ENCODE measurements around the gene CD82.
"Not testable (repeated sequence)": the region's sequence is repeated elsewhere in the genome, so short reads cannot be mapped to it uniquely, and the experiment has no call there.

The CD82 gene

DNA sequence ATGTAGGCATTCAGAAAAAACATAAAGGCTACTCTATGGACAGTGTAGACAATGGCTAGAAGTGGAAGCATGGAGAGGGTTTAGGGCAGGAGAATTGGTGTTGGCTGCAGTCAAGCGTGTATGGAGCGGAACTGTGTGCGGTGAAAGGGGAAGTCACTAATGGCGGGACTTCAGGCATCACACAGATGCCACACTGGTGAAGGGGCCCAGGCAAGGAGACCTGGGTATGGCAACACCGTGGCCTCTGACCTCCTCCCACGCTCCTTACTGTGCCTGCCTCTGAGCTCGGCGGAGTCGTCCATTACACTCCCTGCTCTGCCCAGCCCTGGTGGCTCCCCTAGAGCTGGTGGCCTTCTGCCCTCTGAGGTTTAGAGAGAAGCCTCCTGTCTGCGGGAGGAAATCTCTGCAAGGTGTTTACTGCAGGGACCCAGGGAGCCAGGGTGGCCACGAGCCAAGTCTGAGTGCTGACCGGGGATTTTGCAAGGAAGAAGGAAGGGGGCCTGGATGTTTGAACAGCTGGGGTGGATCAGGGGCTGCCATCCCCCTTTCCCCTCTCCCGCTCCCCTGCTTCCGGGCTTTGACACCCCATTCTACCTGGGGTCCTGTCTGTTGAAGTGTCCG, 86.2 kb downstream of the CD82 start:
- Histone ChIP-seq H3K9me3 (peaks cover 10% of the 10 kb centered on the region), H3K9ac (no peak overlapping the region), H4K20me1 (no peaks in the 10 kb centered on the region), H3K4me1 (peaks cover 14% of the 10 kb centered on the region), H3K27me3 (no peaks in the 10 kb centered on the region), H3K27ac (peak overlapping the region; percentile 53; the same call in 1 of the 2 replicates), H3K4me3 (no peak overlapping the region), H3K4me2 (peak overlapping the region; percentile 72), H3K36me3 (no peaks in the 10 kb centered on the region)
- TF ChIP-seq Cebpa-rat (IDR thresholded peaks at IDR 0.05), result no peak

DNA sequence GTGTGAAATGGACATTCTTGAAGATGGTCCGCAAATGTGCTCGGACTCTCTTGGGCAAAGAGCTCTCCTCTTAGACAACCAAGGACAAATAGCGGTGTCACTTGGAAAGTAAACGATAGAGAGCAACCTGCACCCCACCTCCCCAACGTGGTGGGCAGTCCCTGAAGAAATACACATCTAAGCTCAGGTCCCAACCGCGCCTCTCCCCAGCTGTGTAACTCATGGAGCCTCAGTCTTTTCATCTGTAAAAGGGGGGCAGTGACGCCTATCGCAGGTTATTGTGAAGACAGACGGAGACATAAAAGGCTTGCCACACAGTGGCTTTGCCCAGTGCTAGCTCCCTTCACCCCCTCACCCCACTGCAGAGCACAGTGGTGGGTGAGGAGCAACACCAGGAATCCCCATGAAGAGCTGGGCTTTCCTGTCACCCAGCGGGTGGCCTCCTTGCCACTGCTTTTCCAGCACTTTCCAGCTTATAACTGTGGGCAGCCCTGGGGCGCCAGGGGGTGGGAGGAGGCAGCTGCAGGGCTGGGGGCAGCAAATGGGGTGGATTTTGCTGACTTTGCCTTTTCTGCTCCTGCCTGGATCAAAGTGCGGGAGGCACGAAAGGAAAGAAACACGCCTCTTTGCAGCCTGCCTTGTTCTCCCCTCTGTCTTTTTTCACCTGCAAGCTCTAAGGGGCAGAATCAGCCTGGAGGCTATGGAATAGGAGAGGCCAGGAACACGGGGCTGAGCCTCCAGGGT, 87.6 kb downstream of the CD82 start:
- no peak for TF ChIP-seq Cebpa-rat (IDR thresholded peaks at IDR 0.05)
- Histone ChIP-seq H3K9ac (no peak overlapping the region), H3K27ac (no peak overlapping the region), H3K4me1 (peaks cover 14% of the 10 kb centered on the region), H3K36me3 (no peaks in the 10 kb centered on the region), H3K4me3 (no peak overlapping the region), H4K20me1 (no peaks in the 10 kb centered on the region), H3K9me3 (no peaks in the 10 kb centered on the region), H3K27me3 (no peaks in the 10 kb centered on the region), H3K4me2 (no peak overlapping the region)

DNA sequence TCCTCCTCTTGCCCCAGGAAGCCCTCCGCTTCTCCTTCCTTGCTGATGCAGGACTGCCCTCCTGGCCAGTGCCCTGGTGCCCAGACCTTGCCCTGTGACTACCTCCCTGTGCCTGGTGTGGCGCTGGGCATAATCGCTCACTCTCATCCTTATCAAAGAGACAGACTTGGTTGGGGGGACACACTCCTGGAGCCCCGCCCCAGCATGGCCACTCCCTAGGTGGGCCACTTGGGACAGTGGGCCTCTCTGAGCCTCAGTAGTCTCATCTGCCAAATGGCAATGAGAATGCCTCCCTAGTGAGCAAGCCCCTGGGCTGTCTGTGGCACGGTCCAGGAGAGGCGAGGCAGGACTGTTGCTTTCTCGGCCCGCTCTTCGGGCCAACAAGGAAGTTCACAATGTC, 88.6 kb downstream of the CD82 start:
- no peaks in the 10 kb centered on the region for H3K27me3 ChIP-seq
- no peak overlapping the region for H3K9ac ChIP-seq

DNA sequence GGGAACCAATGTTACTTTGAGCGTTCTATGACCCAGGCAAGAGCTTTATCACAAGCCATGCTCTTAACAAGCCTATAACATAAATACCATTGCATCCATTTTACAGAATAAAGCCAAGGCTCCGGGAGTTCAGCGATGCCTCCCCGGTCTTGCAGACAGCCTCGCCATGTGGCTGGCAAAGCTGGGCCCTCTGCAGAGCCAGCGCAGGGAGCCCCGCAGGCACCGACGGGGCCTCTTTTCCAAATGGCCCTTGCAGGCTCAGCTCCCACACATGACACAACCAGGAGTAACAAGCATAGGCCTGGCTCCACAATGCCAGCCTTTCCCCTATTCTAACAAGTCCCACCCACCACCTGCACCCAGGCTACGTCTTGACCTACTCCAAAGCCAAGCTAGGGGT, 89.1 kb downstream of the CD82 start:
- H3K36me3 ChIP-seq, result no peaks in the 10 kb centered on the region
- no peak overlapping the region for H3K9ac ChIP-seq
- no peak for TF ChIP-seq Cebpa-rat (IDR thresholded peaks at IDR 0.05)
- no peak overlapping the region for H3K4me2 ChIP-seq
- H4K20me1 ChIP-seq, result no peaks in the 10 kb centered on the region
- H3K4me1 ChIP-seq, result peaks cover 21% of the 10 kb centered on the region
- H3K27me3 ChIP-seq, result no peaks in the 10 kb centered on the region
- H3K9me3 ChIP-seq, result no peaks in the 10 kb centered on the region
- H3K4me3 ChIP-seq, result no peak overlapping the region
- H3K27ac ChIP-seq, result no peak overlapping the region

More for the DNA sequence above, 88.6 kb downstream of the CD82 start:
- Histone ChIP-seq H3K4me1 (peaks cover 15% of the 10 kb centered on the region), H3K27ac (no peak overlapping the region), H3K36me3 (no peaks in the 10 kb centered on the region), H3K9me3 (no peaks in the 10 kb centered on the region), H4K20me1 (no peaks in the 10 kb centered on the region), H3K4me3 (no peak overlapping the region), H3K4me2 (no peak overlapping the region)
- no peak for TF ChIP-seq Cebpa-rat (IDR thresholded peaks at IDR 0.05)

DNA sequence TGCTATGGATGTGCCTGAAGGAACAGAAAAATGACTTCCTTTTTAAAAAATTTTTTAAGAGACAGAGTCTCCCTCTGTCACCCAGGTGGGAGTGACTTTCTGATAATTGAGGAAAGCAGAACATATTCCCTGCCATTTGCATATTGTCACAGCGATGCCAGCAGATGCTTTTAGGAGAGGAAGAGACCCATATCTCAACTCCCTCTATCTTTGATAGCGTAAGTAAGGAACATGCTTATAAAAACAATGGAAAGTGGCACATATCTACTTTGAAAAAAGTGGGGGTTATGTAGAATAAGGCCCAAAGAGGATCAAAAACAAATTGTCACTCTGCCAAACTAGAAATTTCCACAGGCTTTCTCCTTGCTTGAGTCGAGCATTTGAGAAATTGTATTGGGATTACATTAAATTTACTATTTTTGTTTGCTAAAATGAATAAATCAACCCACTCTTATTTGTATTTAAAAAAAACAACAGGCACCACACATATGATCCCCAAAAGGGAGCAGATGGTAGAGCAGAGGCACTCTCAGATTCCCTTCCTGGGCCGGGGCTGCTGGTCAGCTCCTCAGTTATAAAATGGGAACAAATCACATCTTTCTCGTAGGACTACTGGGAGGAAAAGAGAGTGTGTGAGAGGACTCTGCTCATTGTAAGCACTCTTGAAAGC, 92.5 kb downstream of the CD82 start:
- H4K20me1 ChIP-seq, result no peaks in the 10 kb centered on the region

DNA sequence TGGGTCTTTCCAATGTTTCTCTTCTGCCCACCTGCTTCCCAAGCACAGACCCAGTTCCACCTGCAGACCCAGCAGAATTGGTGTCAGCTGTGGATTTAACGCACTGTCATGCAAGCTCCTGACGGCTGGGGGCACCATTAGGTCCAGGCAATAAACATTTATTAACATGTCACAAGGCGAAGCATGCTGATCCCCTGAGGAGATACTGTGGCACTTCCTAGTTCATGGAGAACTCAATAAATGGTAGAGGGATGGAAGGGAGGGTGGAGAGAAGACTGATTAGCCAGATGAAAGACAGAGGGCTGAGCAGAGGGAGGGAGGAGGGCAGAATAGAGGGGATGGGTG, 93.0 kb downstream of the CD82 start:
- no peak overlapping the region for H3K4me3 ChIP-seq
- H3K36me3 ChIP-seq, result no peaks in the 10 kb centered on the region
- H4K20me1 ChIP-seq, result no peaks in the 10 kb centered on the region

More for the DNA sequence above, 92.5 kb downstream of the CD82 start:
- H3K9me3 ChIP-seq, result peaks cover 27% of the 10 kb centered on the region
- peaks cover 16% of the 10 kb centered on the region for H3K4me1 ChIP-seq
- H3K27ac ChIP-seq, result no peak overlapping the region
- H3K4me2 ChIP-seq, result no peak overlapping the region
- no peak overlapping the region for H3K9ac ChIP-seq
- no peak for TF ChIP-seq Cebpa-rat (IDR thresholded peaks at IDR 0.05)
- H3K4me3 ChIP-seq, result no peak overlapping the region
- no peaks in the 10 kb centered on the region for H3K36me3 ChIP-seq
- no peaks in the 10 kb centered on the region for H3K27me3 ChIP-seq

DNA sequence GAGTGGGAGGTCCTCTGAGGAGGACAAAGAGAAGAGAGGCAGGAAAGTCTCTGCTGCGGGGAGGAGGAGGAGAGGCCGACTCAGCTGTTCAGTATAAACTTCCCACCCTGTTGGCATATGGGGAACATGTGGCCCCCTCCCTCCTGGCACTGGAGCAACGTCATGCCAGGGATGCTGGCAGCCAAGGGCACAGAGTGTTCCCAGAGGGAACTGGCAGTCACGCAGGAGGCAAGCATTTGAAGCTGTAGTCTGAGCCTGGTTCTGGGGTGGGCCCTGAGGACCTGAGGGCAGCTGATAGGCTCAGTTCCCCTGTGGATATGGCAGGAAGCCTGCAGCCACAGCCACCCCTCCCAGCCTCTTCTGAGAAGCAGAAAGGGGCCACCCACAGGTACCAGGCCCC, 94.2 kb downstream of the CD82 start:
- Histone ChIP-seq H4K20me1 (no peaks in the 10 kb centered on the region), H3K9me3 (peaks cover 27% of the 10 kb centered on the region), H3K9ac (no peak overlapping the region), H3K27ac (no peak overlapping the region), H3K27me3 (no peaks in the 10 kb centered on the region), H3K4me1 (peaks cover 16% of the 10 kb centered on the region), H3K4me2 (peak overlapping the region; percentile 52), H3K36me3 (no peaks in the 10 kb centered on the region), H3K4me3 (no peak overlapping the region)
- TF ChIP-seq Cebpa-rat (IDR thresholded peaks at IDR 0.05), result no peak

More for the DNA sequence above, 93.0 kb downstream of the CD82 start:
- peaks cover 27% of the 10 kb centered on the region for H3K9me3 ChIP-seq
- H3K27ac ChIP-seq, result no peak overlapping the region
- no peaks in the 10 kb centered on the region for H3K27me3 ChIP-seq
- no peak for TF ChIP-seq Cebpa-rat (IDR thresholded peaks at IDR 0.05)
- H3K4me1 ChIP-seq, result peaks cover 16% of the 10 kb centered on the region
- no peak overlapping the region for H3K9ac ChIP-seq
- no peak overlapping the region for H3K4me2 ChIP-seq

DNA sequence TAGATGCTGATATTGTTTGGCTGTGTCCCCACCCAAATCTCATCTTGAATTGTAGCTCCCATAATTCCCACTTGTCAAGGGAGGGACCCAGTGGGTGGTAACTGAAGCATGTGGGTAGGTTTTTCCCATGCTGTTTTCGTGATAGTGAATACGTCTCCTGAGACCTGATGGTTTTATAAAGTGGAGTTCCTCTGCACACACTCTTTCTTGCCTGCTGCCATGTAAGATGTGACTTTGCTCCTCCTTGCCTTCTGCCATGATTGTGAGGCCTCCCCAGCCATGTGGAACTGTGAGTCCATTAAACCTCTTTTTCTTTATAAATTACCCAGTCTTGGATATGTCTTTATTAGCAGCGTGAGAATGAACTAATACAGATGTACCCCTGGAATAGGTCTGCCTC, 95.1 kb downstream of the CD82 start:
- H3K4me2 ChIP-seq, H3K27ac ChIP-seq, H3K9ac ChIP-seq, H3K4me3 ChIP-seq, H4K20me1 ChIP-seq, H3K27me3 ChIP-seq, H3K36me3 ChIP-seq: not testable (repeated sequence)
- Histone ChIP-seq H3K9me3 (peaks cover 27% of the 10 kb centered on the region), H3K4me1 (peaks cover 17% of the 10 kb centered on the region)

DNA sequence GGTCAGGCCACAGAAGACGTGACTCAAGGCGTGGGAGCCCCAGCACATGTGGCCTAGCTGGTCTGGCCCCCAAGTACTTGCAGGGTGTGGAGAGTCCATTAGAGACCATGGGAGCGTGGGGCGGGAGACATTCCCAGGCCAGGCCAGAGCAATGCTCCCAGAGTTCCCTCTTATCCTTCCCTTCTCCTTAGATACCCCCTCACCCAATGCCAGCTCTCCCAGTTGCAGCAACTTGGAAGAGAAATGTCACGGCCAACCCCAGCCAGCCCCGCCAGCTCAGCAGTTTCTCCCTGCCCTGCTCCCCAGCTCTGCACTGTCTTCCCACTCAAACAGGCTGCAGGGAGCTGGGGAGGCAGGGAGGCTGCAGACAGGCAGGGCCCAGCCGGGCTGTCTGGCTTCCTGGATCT, 95.9 kb downstream of the CD82 start:
- H3K36me3 ChIP-seq, result no peaks in the 10 kb centered on the region
- no peak overlapping the region for H3K4me2 ChIP-seq
- no peak for TF ChIP-seq Cebpa-rat (IDR thresholded peaks at IDR 0.05)
- no peak overlapping the region for H3K4me3 ChIP-seq
- peaks cover 27% of the 10 kb centered on the region for H3K9me3 ChIP-seq
- H3K4me1 ChIP-seq, result peaks cover 25% of the 10 kb centered on the region
- no peaks in the 10 kb centered on the region for H3K27me3 ChIP-seq
- H3K27ac ChIP-seq, result no peak overlapping the region
- H4K20me1 ChIP-seq, result no peaks in the 10 kb centered on the region
- H3K9ac ChIP-seq, result no peak overlapping the region
